SH-SY5Y (cell line): ENCODE measurements around the gene ADA.

Source experiments
- GATA2 ChIP-seq: IDR thresholded peaks from 2 replicates; pipeline ENCODE4 v1.6.1; 2011; ENCODE audit warnings: mild to moderate bottlenecking, low read depth, low read length
- GATA3 ChIP-seq: IDR thresholded peaks from 2 replicates; pipeline ENCODE4 v1.6.1; 2011; ENCODE audit warnings: low read depth, mild to moderate bottlenecking, low read length, moderate library complexity

GRCh38 chr20:44678242-44678641, 26.7 kb upstream of the ADA start:
- TF ChIP-seq GATA2 (no peak), GATA3 (no peak)
